Stimulated activated CD4-positive, alpha-beta T cell treated with anti-CD3 and anti-CD28 coated beads, TNF-alpha, amount 100 ng/mL, for 24 hours (primary cell): Measurements from ENCODE around the gene PBRM1.

Source experiments
- DNase-seq, 3 experiments: peaks; one replicate each; pipeline ENCODE4 v3.0.0-alpha.2; 2020; ENCODE audit warnings: low read depth in 3 of 3

PBRM1 gene

GRCh38 chr3:52524752-52525679, 160.7 kb downstream of the PBRM1 start:
- DNase-seq: no peak

GRCh38 chr3:52524258-52524751, 161.4 kb downstream of the PBRM1 start:
- DNase-seq: no peak

GRCh38 chr3:52523386-52524257, 162.1 kb downstream of the PBRM1 start:
- no peak for DNase-seq

GRCh38 chr3:52522651-52523251, 163.0 kb downstream of the PBRM1 start:
- no peak for DNase-seq

- DNase-seq: no peak
Measured at GRCh38 chr3:52521881-52522650, 163.6 kb downstream of the PBRM1 start.

- DNase-seq: no peak
Measured at GRCh38 chr3:52521488-52521824, 164.3 kb downstream of the PBRM1 start.

- DNase-seq: no peak
Measured at GRCh38 chr3:52520716-52521487, 164.8 kb downstream of the PBRM1 start.

GRCh38 chr3:52520141-52520667, 165.5 kb downstream of the PBRM1 start:
- no peak for DNase-seq

GRCh38 chr3:52519445-52520140, 166.1 kb downstream of the PBRM1 start:
- no peak for DNase-seq

- no peak for DNase-seq
Measured at GRCh38 chr3:52518723-52519444, 166.8 kb downstream of the PBRM1 start.

GRCh38 chr3:52517796-52518722, 167.7 kb downstream of the PBRM1 start:
- no peak for DNase-seq

GRCh38 chr3:52516509-52517195, 169.1 kb downstream of the PBRM1 start:
- DNase-seq: no peak

GRCh38 chr3:52515192-52515591, 170.5 kb downstream of the PBRM1 start:
- DNase-seq: no peak

- no peak for DNase-seq
Measured at GRCh38 chr3:52514576-52514975, 171.1 kb downstream of the PBRM1 start.

GRCh38 chr3:52513281-52513680, 172.4 kb downstream of the PBRM1 start:
- DNase-seq: no peak

- DNase-seq: no peak
Measured at GRCh38 chr3:52512727-52513126, 173.0 kb downstream of the PBRM1 start.

- DNase-seq: no peak
Measured at GRCh38 chr3:52512105-52512504, 173.6 kb downstream of the PBRM1 start.
